ENCODE results near the gene ATP5MK. TPM values are rescaled to one million over a fixed set of nuclear protein-coding genes. Genes with fewer than 3 reads are reported as not detected.

ATP5MK gene
- total and polyA plus RNA-seq, 2 of the 8 experiments (the other 6 are each of a cell fraction or from before 2014, with no cell fraction given): 280 to 312 TPM

DNA sequence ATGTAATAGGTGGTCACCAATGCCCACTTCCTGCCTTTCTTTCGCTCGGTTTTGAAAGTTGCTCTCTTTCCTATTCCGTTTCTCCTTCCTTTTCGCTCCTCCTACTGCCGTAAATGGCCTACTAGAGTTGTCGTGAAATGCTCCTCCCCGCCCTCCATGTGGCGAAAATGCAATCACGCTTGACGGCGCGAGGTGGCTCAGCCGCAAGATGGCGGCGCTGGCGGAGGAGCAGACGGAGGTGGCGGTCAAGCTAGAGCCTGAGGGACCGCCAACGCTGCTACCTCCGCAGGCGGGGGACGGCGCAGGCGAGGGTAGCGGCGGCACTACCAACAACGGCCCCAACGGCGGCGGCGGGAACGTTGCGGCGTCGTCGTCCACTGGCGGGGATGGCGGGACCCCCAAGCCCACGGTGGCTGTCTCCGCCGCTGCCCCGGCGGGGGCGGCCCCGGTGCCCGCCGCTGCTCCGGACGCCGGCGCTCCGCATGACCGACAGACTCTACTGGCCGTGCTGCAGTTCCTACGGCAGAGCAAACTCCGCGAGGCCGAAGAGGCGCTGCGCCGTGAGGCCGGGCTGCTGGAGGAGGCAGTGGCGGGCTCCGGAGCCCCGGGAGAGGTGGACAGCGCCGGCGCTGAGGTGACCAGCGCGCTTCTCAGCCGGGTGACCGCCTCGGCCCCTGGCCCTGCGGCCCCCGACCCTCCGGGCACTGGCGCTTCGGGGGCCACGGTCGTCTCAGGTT, 28.3 kb downstream of the ATP5MK start, which contains the start of gene TAF5 (continued):
- TF ChIP-seq GABPA (IDR thresholded peaks at IDR 0.05; ENCODE audit: borderline replicate concordance, insufficient read depth, low read length) (no peak), NANOG (IDR thresholded peaks at IDR 0.05; ENCODE audit: insufficient read depth, low read depth, low read length, poor library complexity, severe bottlenecking) (no peak), KDM5A (IDR thresholded peaks at IDR 0.05; ENCODE audit: low read length) (peak; percentile 55), SAP30 (IDR thresholded peaks at IDR 0.05; ENCODE audit: insufficient read depth, insufficient replicate concordance, low read length) (no peak), JUN (IDR thresholded peaks at IDR 0.05; ENCODE audit: low read depth, low read length) (no peak), SP2 (IDR thresholded peaks at IDR 0.05; ENCODE audit: low read length) (no peak), EP300 (IDR thresholded peaks at IDR 0.05; ENCODE audit: borderline replicate concordance in 1 of 2, low read depth in 2 of 2, low read length in 2 of 2) (no peak), SIN3A (conservative IDR thresholded peaks at IDR 0.05 in 1 of 2, IDR thresholded peaks at IDR 0.05 in 1 of 2; ENCODE audit: low read depth in 1 of 2, low read length in 2 of 2) (peak in 1 of 2 experiments; percentile 40; a peak in 1 of 4 replicates)
- TF ChIP-seq, protein P1, sequence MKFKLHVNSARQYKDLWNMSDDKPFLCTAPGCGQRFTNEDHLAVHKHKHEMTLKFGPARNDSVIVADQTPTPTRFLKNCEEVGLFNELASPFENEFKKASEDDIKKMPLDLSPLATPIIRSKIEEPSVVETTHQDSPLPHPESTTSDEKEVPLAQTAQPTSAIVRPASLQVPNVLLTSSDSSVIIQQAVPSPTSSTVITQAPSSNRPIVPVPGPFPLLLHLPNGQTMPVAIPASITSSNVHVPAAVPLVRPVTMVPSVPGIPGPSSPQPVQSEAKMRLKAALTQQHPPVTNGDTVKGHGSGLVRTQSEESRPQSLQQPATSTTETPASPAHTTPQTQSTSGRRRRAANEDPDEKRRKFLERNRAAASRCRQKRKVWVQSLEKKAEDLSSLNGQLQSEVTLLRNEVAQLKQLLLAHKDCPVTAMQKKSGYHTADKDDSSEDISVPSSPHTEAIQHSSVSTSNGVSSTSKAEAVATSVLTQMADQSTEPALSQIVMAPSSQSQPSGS (IDR thresholded peaks at IDR 0.05; ENCODE audit: low read length): no peak

Data from H1 (cell line).